Uterus (tissue), 4 donors: ENCODE measurements around the gene PHIP. TPM values are rescaled to one million over a fixed set of nuclear protein-coding genes. Genes with fewer than 3 reads are reported as not detected.

Experiments used
- DNase-seq, 2 donors: peaks; one replicate each; pipeline ENCODE4 v3.0.0-alpha.2; 2019 to 2020
- H3K27ac ChIP-seq, 2 donors: fragments of 200-600 bp; sonication (generic); 1 replicate in 1 of 2; 2 replicates in 1 of 2; pipeline ENCODE4 v1.5.1; 2016 to 2018
- H3K27me3 ChIP-seq, 2 donors: fragments of 200-600 bp; sonication (generic); one replicate each; pipeline ENCODE4 v1.5.1; 2018 to 2019; ENCODE audit warnings: control low read depth in 1 of 2
- H3K36me3 ChIP-seq, 2 donors: fragments of 200-600 bp; sonication (generic); one replicate each; pipeline ENCODE4 v1.5.1; 2019; ENCODE audit warnings: control low read depth in 1 of 2
- H3K4me1 ChIP-seq, 2 donors: fragments of 200-600 bp; sonication (generic); one replicate each; pipeline ENCODE4 v1.5.1; 2018 to 2019; ENCODE audit warnings: control low read depth in 1 of 2
- H3K4me3 ChIP-seq, 2 donors: fragments of 200-600 bp; sonication (generic); 1 replicate in 1 of 2; 2 replicates in 1 of 2; pipeline ENCODE4 v1.5.1; 2018 to 2019; ENCODE audit warnings: mild to moderate bottlenecking in 1 of 2
- H3K9me3 ChIP-seq, 2 donors: fragments of 200-600 bp; sonication (generic); one replicate each; pipeline ENCODE4 v1.5.1; 2019; ENCODE audit warnings: control low read depth in 1 of 2
- POLR2A ChIP-seq, 2 donors: fragments of 450-650 bp; IDR thresholded peaks; one replicate each; pipeline ENCODE4 v1.6.1; 2016; ENCODE audit warnings: antibody characterized with exemption in 2 of 2, mild to moderate bottlenecking in 1 of 2, moderate library complexity in 1 of 2
- intact Hi-C: fragments of 100-400 bp; cut with DNase I; formaldehyde crosslinking; loops from one replicate; pipeline ENCODE4 v1.15.1; 2023; ENCODE audit warnings: low total_unique reads
- total RNA-seq, 4 donors: library from RNA; depleted of rRNA in 3 of 4; stranded (reverse); fragments of >200 nt in 3 of 4; gene quantifications; one replicate each; pipeline versions ENCODE4 v1.1.0 to v1.2.4, GENCODE V29; 2014 to 2023
- TF ChIP-seq, protein P1 (sequence below), 4 experiments: fragments of 200-600 bp in 2 of 4; fragments of 450-650 bp in 2 of 4; sonication (generic) in 2 of 4; IDR thresholded peaks; one replicate each; pipeline ENCODE4 v1.5.1; 2016 to 2019; ENCODE audit warnings: antibody characterized with exemption in 4 of 4, mild to moderate bottlenecking in 2 of 4, moderate library complexity in 1 of 4
- donor health status: DM: yes; HTN: yes; CAD: no.

PHIP gene
- total RNA-seq, 4 donors from 2014 or later = 40.6 to 85.3 (median 53.9) TPM

DNA sequence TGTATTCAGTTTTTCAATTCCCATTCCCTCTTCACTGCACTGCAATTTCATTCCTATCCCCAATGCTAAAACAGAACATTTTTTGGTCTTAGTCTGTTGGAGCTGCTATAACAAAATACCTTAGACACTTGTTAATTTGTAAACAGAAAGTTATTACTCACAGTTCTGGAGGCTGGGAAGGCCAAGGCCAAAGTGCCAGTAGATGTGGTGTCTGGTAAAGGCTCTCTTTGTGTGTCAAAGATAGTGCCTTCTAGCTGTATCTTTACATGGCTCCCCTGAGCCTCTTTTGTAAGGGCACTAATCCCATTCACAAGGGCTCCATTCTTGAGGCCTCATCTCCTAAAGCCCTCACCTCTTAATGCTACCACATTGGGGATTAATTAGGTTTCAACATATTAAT lies 40.0 kb downstream of the PHIP start:
- Histone ChIP-seq H3K27me3 (no peaks in the 10 kb centered on the region), H3K4me3 (no peak overlapping the region), H3K4me1 (no peaks in the 10 kb centered on the region), H3K9me3 (no peaks in the 10 kb centered on the region), H3K27ac (no peak overlapping the region), H3K36me3 (no peaks in the 10 kb centered on the region)
- intact Hi-C loops = no loop called here
- no peak for DNase-seq
- TF ChIP-seq, protein P1, sequence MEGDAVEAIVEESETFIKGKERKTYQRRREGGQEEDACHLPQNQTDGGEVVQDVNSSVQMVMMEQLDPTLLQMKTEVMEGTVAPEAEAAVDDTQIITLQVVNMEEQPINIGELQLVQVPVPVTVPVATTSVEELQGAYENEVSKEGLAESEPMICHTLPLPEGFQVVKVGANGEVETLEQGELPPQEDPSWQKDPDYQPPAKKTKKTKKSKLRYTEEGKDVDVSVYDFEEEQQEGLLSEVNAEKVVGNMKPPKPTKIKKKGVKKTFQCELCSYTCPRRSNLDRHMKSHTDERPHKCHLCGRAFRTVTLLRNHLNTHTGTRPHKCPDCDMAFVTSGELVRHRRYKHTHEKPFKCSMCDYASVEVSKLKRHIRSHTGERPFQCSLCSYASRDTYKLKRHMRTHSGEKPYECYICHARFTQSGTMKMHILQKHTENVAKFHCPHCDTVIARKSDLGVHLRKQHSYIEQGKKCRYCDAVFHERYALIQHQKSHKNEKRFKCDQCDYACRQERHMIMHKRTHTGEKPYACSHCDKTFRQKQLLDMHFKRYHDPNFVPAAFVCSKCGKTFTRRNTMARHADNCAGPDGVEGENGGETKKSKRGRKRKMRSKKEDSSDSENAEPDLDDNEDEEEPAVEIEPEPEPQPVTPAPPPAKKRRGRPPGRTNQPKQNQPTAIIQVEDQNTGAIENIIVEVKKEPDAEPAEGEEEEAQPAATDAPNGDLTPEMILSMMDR (IDR thresholded peaks at IDR 0.05) = no peak
- TF ChIP-seq POLR2A (IDR thresholded peaks at IDR 0.05) = no peak

DNA sequence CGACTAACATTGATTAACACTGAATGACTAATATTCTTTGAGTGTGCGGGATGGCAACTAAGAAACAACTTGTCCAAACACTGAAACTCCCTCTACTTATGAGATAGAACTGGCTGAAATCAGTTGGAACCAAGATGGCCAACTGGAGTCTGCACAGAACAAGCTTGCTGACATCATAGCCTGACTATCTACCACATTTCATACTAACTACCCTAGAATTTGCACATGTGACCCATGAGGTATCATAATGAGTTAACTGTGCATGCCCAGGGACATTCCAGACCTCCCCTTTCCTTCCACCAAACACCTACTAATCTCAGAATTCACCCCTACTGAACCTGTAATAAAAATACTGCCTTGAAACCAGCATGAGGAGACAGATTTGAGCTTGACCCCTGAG lies 43.2 kb downstream of the PHIP start:
- Histone ChIP-seq H3K4me1 (no peaks in the 10 kb centered on the region), H3K36me3 (no peaks in the 10 kb centered on the region), H3K27me3 (no peaks in the 10 kb centered on the region), H3K27ac (no peak overlapping the region), H3K4me3 (no peak overlapping the region), H3K9me3 (no peaks in the 10 kb centered on the region)
- DNase-seq = no peak
- TF ChIP-seq, protein P1 (IDR thresholded peaks at IDR 0.05) = no peak
- intact Hi-C loops = no loop called here

DNA sequence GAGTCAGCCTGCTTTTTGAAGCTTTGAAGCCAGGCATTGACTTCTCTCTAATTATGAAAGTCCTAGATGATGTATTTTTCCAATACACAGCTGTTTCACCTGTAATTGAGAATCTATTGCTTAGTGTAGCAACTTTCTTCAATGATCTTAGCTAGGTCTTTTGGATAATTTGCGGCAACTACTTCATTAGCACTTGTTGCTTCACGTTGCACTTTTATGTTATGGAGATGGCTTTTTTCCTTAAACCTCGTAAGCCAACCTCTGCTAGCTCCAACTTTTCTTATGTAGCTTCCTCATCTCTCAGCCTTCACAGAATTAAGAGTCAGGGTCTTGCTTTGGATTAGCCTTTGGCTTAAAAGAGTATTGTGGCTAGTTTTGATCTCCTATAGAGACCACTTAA lies 44.8 kb downstream of the PHIP start:
- no peaks in the 10 kb centered on the region for H3K9me3 ChIP-seq
- H3K36me3 ChIP-seq = no peaks in the 10 kb centered on the region
- H3K27ac ChIP-seq = no peak overlapping the region
- intact Hi-C loops = no loop called here
- no peaks in the 10 kb centered on the region for H3K27me3 ChIP-seq
- no peak for DNase-seq
- no peaks in the 10 kb centered on the region for H3K4me1 ChIP-seq
- TF ChIP-seq, protein P1 (IDR thresholded peaks at IDR 0.05) = no peak
- no peak for TF ChIP-seq POLR2A (IDR thresholded peaks at IDR 0.05)
- no peak overlapping the region for H3K4me3 ChIP-seq

DNA sequence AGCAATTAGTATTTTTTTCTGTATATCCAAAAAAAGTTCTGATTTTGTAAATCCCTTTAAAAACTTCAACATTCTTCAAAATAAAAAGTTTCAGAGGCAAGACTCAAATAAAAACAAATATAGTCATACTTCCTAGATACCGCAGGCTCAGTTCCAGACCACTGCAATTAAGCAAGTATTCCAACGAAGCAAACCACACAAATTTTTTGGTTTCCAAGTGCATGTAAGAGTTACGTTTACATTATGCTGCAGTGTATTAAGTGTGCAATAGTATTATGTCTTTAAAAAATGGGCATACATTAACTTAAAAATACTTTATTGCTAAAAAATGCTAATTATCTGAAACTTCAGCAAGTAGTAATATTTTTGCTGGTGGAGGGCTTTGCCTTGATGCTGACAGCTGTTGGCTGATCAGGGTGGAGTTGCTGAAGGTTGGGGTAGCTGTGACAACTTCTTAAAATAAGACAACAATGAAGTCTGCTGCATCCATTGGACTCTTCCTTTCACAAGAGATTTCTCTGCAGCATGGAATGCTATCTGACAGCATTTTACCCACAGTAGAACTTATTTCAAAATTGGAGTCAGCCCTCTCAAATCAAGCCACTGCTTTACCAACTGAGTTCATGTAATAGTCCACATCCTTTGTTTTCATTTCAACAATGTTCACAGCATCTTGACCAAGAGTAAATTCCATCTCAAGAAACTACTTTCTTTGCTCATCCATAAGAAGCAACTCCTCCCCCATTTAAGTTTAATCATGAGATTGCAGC lies 46.0 kb downstream of the PHIP start:
- DNase-seq = no peak
- Histone ChIP-seq H3K27me3 (no peaks in the 10 kb centered on the region), H3K36me3 (no peaks in the 10 kb centered on the region), H3K9me3 (no peaks in the 10 kb centered on the region), H3K4me3 (no peak overlapping the region), H3K27ac (no peak overlapping the region), H3K4me1 (no peaks in the 10 kb centered on the region)
- TF ChIP-seq, protein P1 (IDR thresholded peaks at IDR 0.05) = no peak
- no peak for TF ChIP-seq POLR2A (IDR thresholded peaks at IDR 0.05)
- intact Hi-C loops = no loop called here

DNA sequence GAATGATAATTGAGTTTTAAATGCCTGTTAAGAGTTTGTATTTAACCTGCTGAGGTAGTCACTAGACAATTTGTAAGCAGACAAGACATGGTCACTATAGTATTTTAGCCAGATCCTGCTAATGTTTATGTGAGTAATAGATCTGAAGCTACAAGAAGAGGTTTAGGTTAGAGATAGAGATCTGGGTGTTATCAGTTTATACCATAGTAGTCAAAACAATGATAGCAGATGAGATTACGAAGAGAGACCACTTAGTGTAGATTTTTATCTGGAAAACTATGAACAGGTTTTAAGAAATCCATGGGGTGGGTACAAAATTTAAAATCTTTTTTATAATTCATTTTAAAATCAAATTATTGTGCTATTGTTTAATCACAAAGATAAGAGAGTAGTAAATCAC lies 47.5 kb downstream of the PHIP start:
- intact Hi-C loops = no loop called here
- no peak for TF ChIP-seq POLR2A (IDR thresholded peaks at IDR 0.05)
- TF ChIP-seq, protein P1 (IDR thresholded peaks at IDR 0.05) = no peak
- peaks cover 0 to 4% of the 10 kb centered on the region in 2 donors for H3K4me1 ChIP-seq
- no peaks in the 10 kb centered on the region for H3K27me3 ChIP-seq
- H3K4me3 ChIP-seq = no peak overlapping the region
- H3K36me3 ChIP-seq = no peaks in the 10 kb centered on the region
- no peaks in the 10 kb centered on the region for H3K9me3 ChIP-seq
- DNase-seq = no peak
- H3K27ac ChIP-seq = no peak overlapping the region
